Skin epidermis (tissue), 12 donors: ENCODE measurements around the gene HELT.
"Not testable (repeated sequence)": the region's sequence is repeated elsewhere in the genome, so short reads cannot be mapped to it uniquely, and the experiment has no call there.

Source experiments
- H3K27ac ChIP-seq, 21 experiments: fragments of 200-600 bp; sonication (generic) in 11 of 21; one replicate each; pipeline ENCODE4 v1.5.0; 2020; ENCODE audit warnings: mild to moderate bottlenecking in 3 of 21, inconsistent platforms in 2 of 21, moderate library complexity in 2 of 21
- H3K4me3 ChIP-seq, 7 experiments: fragments of 200-600 bp; sonication (generic) in 2 of 7; one replicate each; pipeline ENCODE4 v1.5.0; 2020; ENCODE audit warnings: inconsistent platforms in 2 of 7, mild to moderate bottlenecking in 2 of 7, moderate library complexity in 1 of 7

HELT gene

GRCh38 chr4:185033072-185033471, 14.8 kb downstream of the HELT start:
- no peak overlapping the region for H3K27ac ChIP-seq
- H3K4me3 ChIP-seq, result no peak overlapping the region

GRCh38 chr4:185033950-185034349, 15.7 kb downstream of the HELT start:
- H3K4me3 ChIP-seq, result no peak overlapping the region
- H3K27ac ChIP-seq, result no peak overlapping the region

- H3K4me3 ChIP-seq, result no peak overlapping the region
Observed at GRCh38 chr4:185035284-185035683, 17.0 kb downstream of the HELT start.

GRCh38 chr4:185036019-185036418, 17.7 kb downstream of the HELT start:
- no peak overlapping the region for H3K4me3 ChIP-seq
- H3K27ac ChIP-seq, result no peak overlapping the region

More at GRCh38 chr4:185035284-185035683, 17.0 kb downstream of the HELT start:
- no peak overlapping the region for H3K27ac ChIP-seq

GRCh38 chr4:185036842-185037241, 18.6 kb downstream of the HELT start:
- no peak overlapping the region for H3K4me3 ChIP-seq
- H3K27ac ChIP-seq, result no peak overlapping the region

DNA sequence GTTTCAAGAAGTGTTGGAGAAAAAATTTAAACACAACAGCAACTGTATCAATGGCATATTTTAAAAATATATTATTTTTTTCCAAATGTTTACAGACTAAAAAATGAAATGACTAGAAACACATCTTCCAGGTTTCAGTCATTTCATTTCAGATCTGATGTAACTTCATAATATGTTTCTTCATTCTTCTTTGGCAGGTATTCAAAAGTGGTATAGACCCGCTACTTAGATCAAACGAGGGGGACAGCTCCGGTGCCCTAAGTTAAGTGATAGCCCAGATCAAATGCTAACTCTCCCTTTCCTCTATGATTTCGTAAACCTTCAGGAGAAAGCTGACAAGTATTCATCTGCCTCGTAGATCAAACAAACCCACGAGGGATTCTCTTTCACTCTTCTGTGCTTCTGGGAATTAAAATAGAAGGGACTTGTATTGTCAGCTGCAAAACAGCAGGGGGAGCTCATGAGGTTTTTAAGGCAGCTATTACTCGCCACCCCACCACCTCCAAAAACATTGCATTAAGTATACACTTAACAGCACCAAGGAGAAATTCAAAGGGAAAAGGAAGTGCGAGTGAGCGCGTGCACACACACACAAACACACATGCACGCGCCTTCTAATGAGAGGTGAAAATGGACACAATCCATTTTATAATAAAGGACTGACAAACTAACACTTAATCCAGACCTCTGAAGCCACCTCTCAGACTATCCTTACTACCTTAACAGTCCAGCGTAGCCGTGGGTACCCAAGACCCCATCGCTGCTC, 21.4 kb downstream of the HELT start:
- H3K27ac ChIP-seq, result no peak overlapping the region
- H3K4me3 ChIP-seq, result no peak overlapping the region

DNA sequence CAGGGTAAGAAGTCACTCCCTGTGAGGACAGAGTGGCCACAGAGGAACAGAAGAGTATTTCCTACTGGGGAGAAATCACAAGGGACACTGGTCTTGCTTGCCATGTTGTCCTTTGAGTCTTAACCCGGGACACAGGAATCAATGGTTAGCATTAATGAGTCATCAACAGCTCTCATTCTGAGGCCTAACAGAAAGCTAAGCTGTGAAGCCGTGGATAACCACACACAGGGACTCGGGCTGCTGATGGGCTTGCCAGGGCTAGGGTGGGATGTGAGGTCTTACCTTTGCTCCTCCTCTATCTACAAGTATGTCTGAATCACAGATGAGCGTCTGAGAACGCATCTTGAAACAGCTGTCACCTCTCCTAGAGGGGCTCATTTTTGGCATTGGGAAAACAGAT, 22.2 kb downstream of the HELT start:
- Histone ChIP-seq H3K27ac (no peak overlapping the region), H3K4me3 (no peak overlapping the region)

GRCh38 chr4:185050286-185050685, 32.0 kb downstream of the HELT start:
- not testable (repeated sequence) for H3K4me3 ChIP-seq, H3K27ac ChIP-seq

- H3K27ac ChIP-seq, H3K4me3 ChIP-seq: not testable (repeated sequence)
Observed at GRCh38 chr4:185051283-185051682, 33.0 kb downstream of the HELT start.

- Histone ChIP-seq H3K4me3 (no peak overlapping the region), H3K27ac (no peak overlapping the region)
Observed at GRCh38 chr4:185053746-185054145, 35.5 kb downstream of the HELT start.

DNA sequence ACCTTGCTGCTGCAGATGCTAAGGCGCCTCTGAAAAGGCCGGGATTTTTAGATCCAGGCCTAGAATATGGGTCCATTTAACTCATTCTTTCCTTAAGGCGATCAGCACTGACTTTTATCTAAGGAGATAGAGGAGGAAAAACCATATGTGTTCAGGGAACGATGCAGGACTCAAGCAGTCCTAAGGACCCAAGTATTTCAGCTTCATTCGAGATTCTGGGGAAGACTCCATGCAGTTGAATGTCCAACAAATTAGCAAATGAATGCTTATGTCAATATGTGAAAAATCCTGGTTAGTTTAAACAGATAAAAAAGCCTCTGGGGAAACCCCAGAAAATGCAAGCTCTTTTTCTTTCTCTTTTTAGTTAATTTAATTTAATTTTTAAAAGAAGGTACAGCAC, 36.0 kb downstream of the HELT start:
- no peak overlapping the region for H3K27ac ChIP-seq
- no peak overlapping the region for H3K4me3 ChIP-seq

DNA sequence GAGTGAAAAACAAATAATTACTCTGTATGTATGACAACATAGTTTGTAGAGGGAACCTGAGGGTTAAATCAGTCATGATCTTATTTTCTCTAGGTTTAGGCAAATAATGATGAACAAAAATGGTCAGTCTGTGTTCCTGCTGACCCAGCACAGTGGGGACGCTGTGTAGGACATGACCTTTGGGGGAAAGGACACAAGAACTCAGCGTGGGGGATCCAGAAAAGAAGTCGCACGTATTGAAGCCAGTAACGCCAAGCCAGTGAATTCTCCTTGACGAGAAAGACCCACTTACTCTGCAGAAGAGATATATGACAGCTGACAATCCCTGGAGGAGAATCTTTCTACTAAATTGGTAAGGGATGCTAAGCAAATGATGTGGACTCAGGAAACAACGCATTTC, 36.6 kb downstream of the HELT start:
- no peak overlapping the region for H3K4me3 ChIP-seq
- no peak overlapping the region for H3K27ac ChIP-seq

DNA sequence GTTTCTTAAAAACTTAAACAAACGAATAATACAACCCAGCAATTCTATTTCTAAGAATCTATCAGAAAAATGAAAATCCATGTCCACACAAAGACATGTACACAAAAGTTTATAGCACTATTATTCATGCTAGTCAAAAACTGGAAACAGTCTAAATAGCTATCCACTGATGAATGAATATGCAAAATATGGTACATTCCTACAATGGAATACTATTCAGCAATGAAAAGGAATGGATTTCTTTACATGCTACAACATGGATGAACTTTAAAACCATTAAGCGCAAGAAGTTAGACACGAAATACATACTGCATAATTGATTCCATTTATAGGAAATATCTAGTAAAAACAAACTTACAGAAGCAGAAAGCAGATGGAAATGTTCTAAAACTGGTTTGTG, 43.3 kb downstream of the HELT start:
- H3K27ac ChIP-seq, result no peak overlapping the region
- no peak overlapping the region for H3K4me3 ChIP-seq

DNA sequence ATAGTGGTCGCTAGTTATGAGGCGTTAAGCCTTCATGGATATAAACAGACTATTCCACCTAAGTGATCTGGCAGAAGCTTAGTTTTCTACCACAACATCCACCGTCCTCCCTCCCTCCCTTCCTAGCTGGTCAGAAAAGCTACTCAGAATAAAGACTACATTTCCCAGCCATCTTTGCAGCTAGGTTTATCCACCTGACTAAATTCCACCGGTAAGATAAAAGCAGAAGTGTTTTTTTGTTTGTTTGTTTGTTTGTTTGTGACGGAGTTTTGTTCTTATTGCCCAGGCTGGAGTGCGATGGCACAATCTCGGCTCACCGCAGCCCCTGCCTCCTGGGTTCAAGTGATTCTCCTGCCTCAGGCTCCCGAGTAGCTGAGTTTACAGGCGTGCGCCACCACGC, 44.3 kb downstream of the HELT start:
- Histone ChIP-seq H3K4me3 (no peak overlapping the region), H3K27ac (no peak overlapping the region)

DNA sequence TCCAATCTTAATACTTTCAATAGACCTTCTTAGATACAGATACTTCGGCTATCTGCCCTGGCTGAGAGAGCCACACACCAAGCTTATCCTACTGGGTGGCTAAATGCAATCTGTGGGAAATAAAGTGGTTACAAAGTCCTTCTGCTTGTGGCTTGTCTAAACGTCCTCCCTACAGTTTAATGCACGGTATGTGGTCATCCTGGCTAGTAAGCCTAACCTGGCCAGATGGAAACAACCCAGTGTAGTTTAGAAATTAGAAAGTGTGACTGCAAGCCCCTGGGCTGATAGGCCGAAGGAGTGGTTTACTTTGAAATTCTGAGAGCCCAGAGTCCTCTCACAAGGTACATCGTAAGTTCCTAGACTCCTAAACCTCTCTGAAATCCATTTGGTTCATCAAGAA, 47.9 kb downstream of the HELT start:
- Histone ChIP-seq H3K27ac (no peak overlapping the region), H3K4me3 (no peak overlapping the region)

DNA sequence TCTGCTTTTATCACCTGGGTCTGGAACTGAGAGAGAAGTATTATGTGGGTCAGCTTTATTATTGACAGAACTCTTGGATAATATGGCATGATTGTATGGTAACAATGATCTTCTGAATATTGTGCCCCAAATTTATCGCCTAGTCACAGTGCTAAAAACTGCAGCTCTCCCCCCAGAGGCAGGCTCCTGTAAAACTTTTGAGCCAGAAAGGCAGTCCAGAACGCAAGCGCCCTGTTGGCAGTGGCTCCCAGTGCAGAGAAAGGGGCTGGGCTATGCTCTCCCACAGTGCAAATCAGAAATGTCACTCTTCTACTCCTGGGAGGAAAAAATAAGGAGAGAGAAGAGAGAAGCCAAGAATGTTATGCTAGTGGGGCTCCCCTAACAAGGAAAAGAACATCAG, 50.5 kb downstream of the HELT start:
- no peak overlapping the region for H3K27ac ChIP-seq
- H3K4me3 ChIP-seq, result no peak overlapping the region
